MM.1S (cell line): ENCODE measurements around the gene RAPSN.

Source experiments
- DNase-seq: peaks from one replicate; pipeline ENCODE4 v3.0.0-alpha.2; 2015
- H2AFZ ChIP-seq: fragments of 300-600 bp; sonication (generic); 2 replicates; pipeline ENCODE4 v1.6.0; 2016; ENCODE audit warnings: antibody characterized with exemption, low read length
- H3F3A ChIP-seq: fragments of 300-600 bp; sonication (generic); 2 replicates; pipeline ENCODE4 v1.6.1; 2016; ENCODE audit warnings: mild to moderate bottlenecking, antibody characterized with exemption, low read length, moderate library complexity, mixed read lengths; ENCODE audit not compliant: insufficient read depth
- H3K27ac ChIP-seq: fragments of 300-600 bp; sonication (generic); 2 replicates; pipeline ENCODE4 v1.5.1; 2016; ENCODE audit warnings: mild to moderate bottlenecking, low read length
- H3K27me3 ChIP-seq: fragments of 300-600 bp; sonication (generic); replicated peaks from 2 replicates; pipeline ENCODE4 v1.6.0; 2016; ENCODE audit warnings: low read length; ENCODE audit not compliant: insufficient read depth
- H3K36me3 ChIP-seq: fragments of 300-600 bp; sonication (generic); replicated peaks from 2 replicates; pipeline ENCODE4 v1.6.1; 2016; ENCODE audit warnings: mild to moderate bottlenecking, low read length, mixed read lengths; ENCODE audit not compliant: insufficient read depth
- H3K4me1 ChIP-seq: fragments of 300-600 bp; sonication (generic); 2 replicates; pipeline ENCODE4 v1.6.1; 2016; ENCODE audit warnings: low read length, mixed read lengths
- H3K4me2 ChIP-seq: fragments of 300-600 bp; sonication (generic); 2 replicates; pipeline ENCODE4 v1.6.0; 2016; ENCODE audit warnings: low read depth, low read length
- H3K4me3 ChIP-seq: fragments of 300-600 bp; sonication (generic); 2 replicates; pipeline ENCODE4 v1.5.1; 2016; ENCODE audit warnings: low read length, mixed read lengths
- H3K79me2 ChIP-seq: fragments of 300-600 bp; sonication (generic); 2 replicates; pipeline ENCODE4 v1.6.1; 2016; ENCODE audit warnings: mixed run types, low read length, mixed read lengths
- H3K9ac ChIP-seq: fragments of 300-600 bp; sonication (generic); 2 replicates; pipeline ENCODE4 v1.6.1; 2016; ENCODE audit warnings: low read length, mixed read lengths
- H3K9me2 ChIP-seq: fragments of 300-600 bp; sonication (generic); replicated peaks from 2 replicates; pipeline ENCODE4 v1.6.1; 2016; ENCODE audit warnings: mild to moderate bottlenecking, low read length, mixed read lengths; ENCODE audit not compliant: insufficient read depth
- H3K9me3 ChIP-seq: fragments of 300-600 bp; sonication (generic); replicated peaks from 2 replicates; pipeline ENCODE4 v1.6.1; 2016; ENCODE audit warnings: mild to moderate bottlenecking, low read length, mixed read lengths; ENCODE audit not compliant: insufficient read depth
- H4K20me1 ChIP-seq: fragments of 300-600 bp; sonication (generic); 2 replicates; pipeline ENCODE4 v1.6.1; 2016; ENCODE audit warnings: mild to moderate bottlenecking, low read length, moderate library complexity, mixed read lengths; ENCODE audit not compliant: insufficient read depth
- CTCF ChIP-seq: fragments of 300-600 bp; sonication (generic); IDR thresholded peaks from 2 replicates; pipeline ENCODE4 v1.5.1; 2016; ENCODE audit warnings: antibody characterized with exemption, low read length, mixed read lengths
- EZH2 ChIP-seq: fragments of 300-600 bp; sonication (generic); optimal IDR thresholded peaks from 2 replicates; pipeline ENCODE3; 2017; ENCODE audit warnings: low read depth, mild to moderate bottlenecking, antibody characterized with exemption, low read length, mixed read lengths
- EZH2phosphoT487 ChIP-seq: fragments of 300-600 bp; sonication (generic); IDR thresholded peaks from 2 replicates; pipeline ENCODE4 v1.6.1; 2018; ENCODE audit warnings: antibody characterized with exemption, low read length

Gene RAPSN

GRCh38 chr11:47414685-47415070 is 34.3 kb downstream of the RAPSN start:
- no peak overlapping the region for H3K27ac ChIP-seq
- H3K9ac ChIP-seq = no peak overlapping the region

GRCh38 chr11:47413908-47414684 is 34.8 kb downstream of the RAPSN start:
- no peak overlapping the region for H3K27ac ChIP-seq
- no peaks in the 10 kb centered on the region for H4K20me1 ChIP-seq
- TF ChIP-seq EZH2phosphoT487 (no peak), EZH2 (no peak), CTCF (no peak)
- H3K4me1 ChIP-seq = peaks cover 1% of the 10 kb centered on the region; the same call in 1 of the 2 replicates
- H3K9me2 ChIP-seq = no peaks in the 10 kb centered on the region
- no peak overlapping the region for H3K9ac ChIP-seq
- no peaks in the 10 kb centered on the region for H3K79me2 ChIP-seq
- no peaks in the 10 kb centered on the region for H3F3A ChIP-seq
- no peaks in the 10 kb centered on the region; the same call in 1 of the 2 replicates for H3K36me3 ChIP-seq
- no peaks in the 10 kb centered on the region for H3K9me3 ChIP-seq
- no peak overlapping the region for H3K4me3 ChIP-seq
- H3K27me3 ChIP-seq = no peaks in the 10 kb centered on the region
- H3K4me2 ChIP-seq = no peak overlapping the region
- DNase-seq = no peak
- H2AFZ ChIP-seq = no peak overlapping the region

More at GRCh38 chr11:47414685-47415070, 34.3 kb downstream of the RAPSN start:
- no peaks in the 10 kb centered on the region for H4K20me1 ChIP-seq
- H3K4me1 ChIP-seq = no peaks in the 10 kb centered on the region
- no peaks in the 10 kb centered on the region for H3K9me2 ChIP-seq
- no peaks in the 10 kb centered on the region for H3K27me3 ChIP-seq
- H3K36me3 ChIP-seq = no peaks in the 10 kb centered on the region; the same call in 1 of the 2 replicates
- no peak overlapping the region for H3K4me2 ChIP-seq
- H3K79me2 ChIP-seq = no peaks in the 10 kb centered on the region
- no peak for DNase-seq
- H3K9me3 ChIP-seq = no peaks in the 10 kb centered on the region
- no peak overlapping the region for H3K4me3 ChIP-seq
- no peak overlapping the region for H2AFZ ChIP-seq
- TF ChIP-seq EZH2phosphoT487 (no peak), EZH2 (no peak), CTCF (no peak)
- H3F3A ChIP-seq = no peaks in the 10 kb centered on the region

GRCh38 chr11:47413351-47413750 is 35.6 kb downstream of the RAPSN start:
- H3K27ac ChIP-seq = no peak overlapping the region
- DNase-seq = no peak
- H3K36me3 ChIP-seq = no peaks in the 10 kb centered on the region
- no peak for TF ChIP-seq CTCF
- no peak for TF ChIP-seq EZH2phosphoT487
- no peak for TF ChIP-seq EZH2
- H3K9me3 ChIP-seq = no peaks in the 10 kb centered on the region
- no peaks in the 10 kb centered on the region for H3F3A ChIP-seq
- no peaks in the 10 kb centered on the region for H3K79me2 ChIP-seq
- no peaks in the 10 kb centered on the region for H3K9me2 ChIP-seq
- peaks cover 5% of the 10 kb centered on the region; the same call in 1 of the 2 replicates for H3K4me1 ChIP-seq
- no peak overlapping the region for H3K9ac ChIP-seq
- H3K4me2 ChIP-seq = no peak overlapping the region
- H3K4me3 ChIP-seq = no peak overlapping the region
- no peaks in the 10 kb centered on the region for H4K20me1 ChIP-seq
- H2AFZ ChIP-seq = no peak overlapping the region
- H3K27me3 ChIP-seq = no peaks in the 10 kb centered on the region
